Amniotic stem cell (primary cell): ENCODE measurements around the gene ZBTB22.
"Not testable (repeated sequence)": the region's sequence is repeated elsewhere in the genome, so short reads cannot be mapped to it uniquely, and the experiment has no call there.

Experiments
- DNase-seq: peaks from one replicate; lab custom pipeline; 2025; lab: John Stamatoyannopoulos, UW

Gene ZBTB22

GRCh38 chr6:33279257-33279695 is 38.3 kb downstream of the ZBTB22 start:
- DNase-seq: no peak

GRCh38 chr6:33278810-33279209 is 38.7 kb downstream of the ZBTB22 start:
- no peak for DNase-seq

- no peak for DNase-seq
Measured at GRCh38 chr6:33278392-33278741, 39.2 kb downstream of the ZBTB22 start.

- DNase-seq: no peak
Measured at GRCh38 chr6:33277663-33278391, 39.7 kb downstream of the ZBTB22 start.

GRCh38 chr6:33276864-33277662 is 40.5 kb downstream of the ZBTB22 start, which contains the start of gene B3GALT4:
TSS of gene B3GALT4 (plus strand) at chr6:33277123. CDS start at chr6:33277420, 297 bp downstream.
- peak; percentile 46 for DNase-seq

GRCh38 chr6:33276581-33276863 is 41.0 kb downstream of the ZBTB22 start:
- DNase-seq: no peak

- DNase-seq: not testable (repeated sequence)
Measured at GRCh38 chr6:33275795-33276580, 41.6 kb downstream of the ZBTB22 start.

GRCh38 chr6:33273924-33274902 is 43.3 kb downstream of the ZBTB22 start:
- no peak for DNase-seq

GRCh38 chr6:33273129-33273923 is 44.2 kb downstream of the ZBTB22 start:
- no peak for DNase-seq

GRCh38 chr6:33272275-33273128 is 45.0 kb downstream of the ZBTB22 start:
- no peak for DNase-seq

GRCh38 chr6:33271468-33272274 is 45.9 kb downstream of the ZBTB22 start, which contains the start of the genes RPS18 and VPS52:
TSS of gene RPS18 (plus strand) at chr6:33272075. CDS start at chr6:33272120, 45 bp downstream.
TSS of gene VPS52 (minus strand) at chr6:33271876. CDS start at chr6:33271675, 201 bp downstream.
- peak; percentile 100 for DNase-seq

GRCh38 chr6:33271117-33271467 is 46.5 kb downstream of the ZBTB22 start:
- DNase-seq: no peak
